Activated CD8-positive, alpha-beta memory T cell treated with anti-CD3 and anti-CD28 coated beads for 4 hours (primary cell): Measurements from ENCODE around the gene MAP3K13.
A peak's percentile ranks its signal among the peaks of the same experiment; 100 is the strongest.

Experiments
- DNase-seq, 2 donors: peaks; one replicate each; pipeline ENCODE4 v3.0.0-alpha.2; 2020; ENCODE audit warnings: low read depth in 2 of 2

Gene MAP3K13, protein sequence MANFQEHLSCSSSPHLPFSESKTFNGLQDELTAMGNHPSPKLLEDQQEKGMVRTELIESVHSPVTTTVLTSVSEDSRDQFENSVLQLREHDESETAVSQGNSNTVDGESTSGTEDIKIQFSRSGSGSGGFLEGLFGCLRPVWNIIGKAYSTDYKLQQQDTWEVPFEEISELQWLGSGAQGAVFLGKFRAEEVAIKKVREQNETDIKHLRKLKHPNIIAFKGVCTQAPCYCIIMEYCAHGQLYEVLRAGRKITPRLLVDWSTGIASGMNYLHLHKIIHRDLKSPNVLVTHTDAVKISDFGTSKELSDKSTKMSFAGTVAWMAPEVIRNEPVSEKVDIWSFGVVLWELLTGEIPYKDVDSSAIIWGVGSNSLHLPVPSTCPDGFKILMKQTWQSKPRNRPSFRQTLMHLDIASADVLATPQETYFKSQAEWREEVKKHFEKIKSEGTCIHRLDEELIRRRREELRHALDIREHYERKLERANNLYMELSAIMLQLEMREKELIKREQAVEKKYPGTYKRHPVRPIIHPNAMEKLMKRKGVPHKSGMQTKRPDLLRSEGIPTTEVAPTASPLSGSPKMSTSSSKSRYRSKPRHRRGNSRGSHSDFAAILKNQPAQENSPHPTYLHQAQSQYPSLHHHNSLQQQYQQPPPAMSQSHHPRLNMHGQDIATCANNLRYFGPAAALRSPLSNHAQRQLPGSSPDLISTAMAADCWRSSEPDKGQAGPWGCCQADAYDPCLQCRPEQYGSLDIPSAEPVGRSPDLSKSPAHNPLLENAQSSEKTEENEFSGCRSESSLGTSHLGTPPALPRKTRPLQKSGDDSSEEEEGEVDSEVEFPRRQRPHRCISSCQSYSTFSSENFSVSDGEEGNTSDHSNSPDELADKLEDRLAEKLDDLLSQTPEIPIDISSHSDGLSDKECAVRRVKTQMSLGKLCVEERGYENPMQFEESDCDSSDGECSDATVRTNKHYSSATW

DNA sequence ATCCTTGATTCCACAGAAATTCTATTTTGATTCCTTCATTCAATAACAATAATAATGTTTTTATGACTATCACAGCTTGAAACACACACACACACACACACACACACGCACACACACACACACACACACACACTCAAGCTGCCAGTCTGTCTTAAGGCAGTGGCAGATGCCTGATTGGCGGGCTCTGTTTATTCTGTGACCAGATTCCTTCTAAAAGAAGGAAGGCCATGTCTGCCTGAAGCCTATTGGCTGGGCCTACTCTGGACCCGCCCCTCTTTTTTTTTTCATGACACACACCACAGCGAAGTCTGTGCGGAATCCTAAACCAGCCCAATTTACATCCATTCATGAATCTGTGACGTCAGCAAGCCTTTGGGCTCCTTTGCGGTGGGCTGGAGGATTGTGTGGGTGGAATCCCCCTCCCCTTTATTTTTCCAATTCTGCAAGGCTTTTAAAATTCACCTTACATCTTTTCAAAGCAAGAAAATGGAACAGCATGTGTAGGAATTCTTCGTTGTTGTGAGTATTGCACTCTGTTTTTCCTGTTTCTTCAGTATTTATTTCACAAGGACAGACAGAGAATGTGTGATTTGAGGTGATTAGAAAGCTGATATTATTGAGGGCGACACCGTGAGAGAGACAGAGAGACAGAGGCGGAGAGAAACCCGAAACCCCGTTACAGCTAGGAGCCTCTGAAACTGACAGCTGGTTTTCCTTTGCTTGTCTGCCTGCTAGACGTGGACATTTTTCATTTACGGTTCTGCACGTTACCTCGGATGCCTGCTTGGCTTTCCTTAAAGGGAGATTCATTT is at the start of gene MAP3K13:
MAP3K13 (plus strand) TSS at position 287 of the 812 bp plus-strand sequence. CDS start 65,446 bp downstream, outside the sequence.
- DNase-seq: peak in 1 of 2 donors; percentile 2

DNA sequence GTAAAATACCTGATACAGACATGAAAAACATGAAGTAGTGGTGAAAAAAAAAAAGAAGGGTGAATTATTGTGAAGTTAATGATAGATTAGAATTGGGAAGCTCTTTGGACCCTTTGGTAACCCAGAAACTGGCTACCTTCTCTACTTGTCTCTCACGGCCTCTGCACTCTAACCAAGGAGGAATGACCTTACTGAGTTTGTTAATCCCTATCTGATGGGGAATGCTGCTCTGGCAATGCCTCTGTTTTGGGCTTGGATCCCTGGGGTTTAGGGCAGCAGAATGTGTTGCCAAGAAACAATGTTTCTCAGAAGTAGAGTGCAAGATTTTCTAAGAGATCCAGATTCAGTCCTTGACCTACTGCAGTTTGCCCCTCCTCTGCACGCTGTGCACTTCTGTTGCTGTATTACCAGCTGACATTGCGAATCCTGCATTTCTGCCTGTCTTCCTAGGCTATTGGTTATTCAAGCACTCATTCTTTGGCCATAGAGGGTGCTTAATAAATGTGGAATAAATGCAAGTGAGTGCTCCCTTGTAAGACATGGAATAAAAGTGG is 49.2 kb upstream of the MAP3K13 start:
- no peak for DNase-seq

DNA sequence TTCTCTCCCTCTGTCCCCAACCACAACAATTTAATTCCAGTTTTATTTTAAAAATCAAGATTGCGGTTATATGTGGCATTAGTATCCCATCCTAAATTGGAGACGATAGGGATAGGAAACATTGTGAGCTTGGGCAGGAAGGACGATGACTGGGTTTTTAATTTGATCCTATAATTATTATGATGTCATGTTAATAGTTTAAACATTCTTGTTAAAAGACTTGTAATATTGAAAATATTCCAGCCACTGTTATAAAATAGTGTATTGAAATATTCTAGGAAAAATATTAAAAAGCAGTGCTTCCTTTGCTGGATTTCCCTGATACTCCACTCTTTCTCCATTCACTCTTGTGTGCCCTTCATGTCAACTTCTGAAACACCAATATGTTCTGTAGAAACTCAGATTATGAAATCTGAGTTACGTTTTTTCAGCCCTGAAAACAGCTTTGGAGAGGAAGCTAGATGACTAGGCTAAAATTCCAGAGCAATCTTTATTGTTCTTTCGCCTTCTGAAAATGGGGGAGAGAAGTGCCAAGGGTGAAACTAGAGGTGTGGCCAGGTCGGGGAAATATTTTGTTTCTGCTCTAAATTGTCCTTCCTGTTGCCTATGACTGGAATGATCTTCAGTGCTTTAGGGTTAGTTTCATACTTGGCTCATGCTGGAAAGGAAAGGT is 46.1 kb upstream of the MAP3K13 start:
- no peak for DNase-seq

- DNase-seq: no peak
Measured at GRCh38 chr3:185317674-185318073, 45.3 kb upstream of the MAP3K13 start.

- DNase-seq: no peak
Measured at GRCh38 chr3:185318141-185318540, 44.8 kb upstream of the MAP3K13 start.

- DNase-seq: no peak
Measured at GRCh38 chr3:185319801-185320200, 43.1 kb upstream of the MAP3K13 start.

DNA sequence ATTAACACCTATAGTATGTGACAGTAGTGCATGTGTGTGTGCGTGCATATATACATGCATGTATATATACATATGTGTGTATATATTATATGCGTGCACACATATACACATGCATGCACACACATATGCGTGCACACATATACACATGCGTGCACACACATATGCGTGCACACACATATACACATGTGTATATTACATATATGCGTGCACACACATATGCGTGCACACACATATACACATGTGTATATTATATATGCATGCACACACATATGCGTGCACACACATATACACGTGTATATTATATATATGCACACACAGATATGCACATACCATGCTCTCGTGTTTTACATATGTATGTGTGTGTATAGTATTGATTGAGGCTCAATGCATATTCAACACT is 42.0 kb upstream of the MAP3K13 start:
- no peak for DNase-seq

DNA sequence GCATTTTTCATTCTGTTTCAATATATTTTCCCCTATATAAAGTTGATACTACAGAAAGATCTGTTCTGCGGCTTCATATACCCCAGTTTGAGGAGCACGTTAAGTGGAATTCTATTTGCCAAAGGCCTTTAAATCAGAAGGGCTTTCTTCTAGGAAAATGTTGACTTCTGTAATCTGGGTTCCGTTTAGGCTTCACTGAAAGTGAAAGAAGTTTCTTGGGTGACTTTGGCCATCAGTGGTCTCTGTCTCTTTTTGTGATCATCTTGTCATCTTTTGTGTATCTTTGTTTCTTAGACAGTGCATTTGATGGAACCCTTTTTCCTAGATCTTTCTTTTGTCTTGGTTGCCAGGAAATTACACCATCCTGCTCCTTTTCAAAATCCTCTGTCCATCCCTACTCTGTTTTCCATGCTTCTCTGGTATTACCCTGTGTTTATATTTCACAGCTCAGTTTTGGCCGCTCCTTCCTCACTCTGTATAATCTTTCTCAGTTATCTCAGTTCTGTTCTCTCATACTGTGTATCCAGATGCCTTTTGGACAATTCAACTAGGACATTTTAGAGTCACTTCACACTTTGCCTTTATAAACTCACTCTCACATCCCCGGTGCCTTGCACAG is 40.7 kb upstream of the MAP3K13 start:
- no peak for DNase-seq

DNA sequence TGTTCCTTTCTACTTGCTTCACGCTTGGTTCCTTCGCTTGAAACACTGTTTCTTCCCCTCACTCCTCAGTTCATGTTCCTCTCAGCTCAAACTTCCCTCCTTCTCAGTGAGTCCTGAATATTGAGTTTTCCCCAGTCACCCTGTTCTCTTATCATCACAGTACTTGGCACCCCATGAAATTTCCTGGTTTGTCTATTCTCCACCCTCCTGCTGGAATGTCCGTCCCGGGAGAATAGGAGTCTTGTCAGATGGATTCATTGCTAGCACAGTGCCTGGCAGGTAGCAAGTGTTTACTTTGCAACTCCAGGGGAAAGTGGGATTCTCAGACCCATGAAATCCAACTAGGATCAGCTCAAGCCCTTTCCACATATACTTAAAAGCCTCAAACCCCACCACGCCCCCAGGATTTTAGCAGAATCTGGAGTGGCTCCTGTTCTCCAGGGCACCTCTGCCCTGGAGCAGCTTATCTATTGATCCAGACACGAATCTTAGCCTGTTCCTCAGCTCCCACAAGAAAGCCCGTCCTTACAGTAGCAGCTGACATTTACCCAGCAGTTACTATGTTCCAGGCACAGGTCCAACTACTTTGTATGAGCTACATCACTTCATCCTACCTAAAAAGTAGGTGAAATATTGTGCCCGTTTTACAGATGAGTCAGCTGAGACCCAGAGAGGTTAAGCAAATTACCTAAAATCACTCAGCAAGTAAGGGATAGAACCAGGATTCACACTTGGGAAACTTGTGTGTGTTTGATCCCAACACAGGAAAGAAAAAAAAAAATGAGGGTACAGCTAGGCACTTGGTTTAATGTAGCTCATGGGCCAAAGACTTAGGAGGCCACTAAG is 36.8 kb upstream of the MAP3K13 start:
- no peak for DNase-seq

DNA sequence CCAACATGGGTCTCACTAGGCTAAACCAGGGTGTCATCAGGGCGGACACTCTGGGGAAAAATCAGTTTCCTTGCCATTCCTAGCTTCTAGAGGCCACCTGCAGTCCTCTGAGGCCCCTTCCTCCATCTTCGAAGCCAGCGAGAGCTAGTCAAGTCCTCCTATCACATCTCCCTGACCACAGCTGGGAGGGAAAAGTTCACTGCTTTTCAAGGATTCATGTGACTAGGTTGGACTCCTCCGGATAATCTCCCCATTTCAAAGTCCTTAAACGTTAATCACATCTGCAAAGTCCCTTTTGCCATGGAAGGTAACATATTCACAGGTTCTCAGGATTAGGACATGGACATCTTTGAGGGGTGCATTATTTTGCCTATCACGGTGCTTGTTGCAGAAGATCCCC is 35.9 kb upstream of the MAP3K13 start:
- DNase-seq: no peak

DNA sequence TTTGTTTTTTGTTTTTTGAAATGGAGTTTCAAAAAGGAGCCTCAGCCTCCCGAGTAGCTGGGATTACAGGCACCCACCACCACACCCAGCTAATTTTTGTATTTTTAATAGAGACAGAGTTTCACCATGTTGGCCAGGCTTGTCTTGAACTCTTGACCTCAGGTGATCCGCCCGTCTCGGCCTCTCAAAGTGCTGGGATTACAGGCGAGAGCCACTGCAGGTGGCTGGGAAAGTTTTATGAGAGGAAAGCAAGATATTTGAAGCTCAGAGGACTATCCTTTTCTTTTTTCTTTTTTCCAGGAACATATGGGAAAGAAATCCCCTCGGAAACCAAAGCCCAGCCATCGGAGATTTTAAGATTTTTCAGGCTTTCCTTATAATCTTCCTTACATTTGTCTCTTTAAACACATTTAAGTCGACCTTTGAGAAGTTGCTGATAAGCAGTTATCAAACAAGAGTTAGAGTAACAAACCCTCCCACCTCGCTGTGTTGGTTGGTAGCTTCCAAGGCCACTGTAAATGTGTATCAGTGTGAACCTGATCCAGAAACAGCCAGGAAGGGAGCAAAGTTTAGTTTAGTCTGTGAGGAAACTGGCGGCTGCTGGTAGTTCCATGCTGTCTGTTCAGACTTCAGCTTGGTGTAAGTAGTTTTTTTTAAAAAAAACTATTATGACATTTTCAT is 34.5 kb upstream of the MAP3K13 start:
- DNase-seq: no peak

DNA sequence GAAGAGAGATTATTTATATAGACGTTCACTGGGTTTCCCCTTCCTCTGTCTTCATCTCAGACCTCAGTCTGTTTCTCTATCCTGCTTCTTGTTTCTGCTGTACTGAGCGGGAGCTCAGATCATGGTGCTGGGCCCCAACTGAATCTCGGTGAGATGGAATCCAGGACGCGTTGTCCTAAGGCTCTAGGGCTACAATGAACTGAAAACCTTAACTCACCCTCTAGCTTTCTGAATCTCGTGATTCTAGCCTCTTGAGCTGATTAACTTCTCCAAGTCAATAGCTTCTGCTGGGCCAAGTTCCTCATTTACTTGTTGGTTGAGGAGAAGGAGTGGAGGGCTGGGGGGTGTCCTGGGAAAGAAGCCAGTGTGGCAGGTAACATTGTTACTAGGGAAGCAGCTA is 32.7 kb upstream of the MAP3K13 start:
- DNase-seq: no peak

DNA sequence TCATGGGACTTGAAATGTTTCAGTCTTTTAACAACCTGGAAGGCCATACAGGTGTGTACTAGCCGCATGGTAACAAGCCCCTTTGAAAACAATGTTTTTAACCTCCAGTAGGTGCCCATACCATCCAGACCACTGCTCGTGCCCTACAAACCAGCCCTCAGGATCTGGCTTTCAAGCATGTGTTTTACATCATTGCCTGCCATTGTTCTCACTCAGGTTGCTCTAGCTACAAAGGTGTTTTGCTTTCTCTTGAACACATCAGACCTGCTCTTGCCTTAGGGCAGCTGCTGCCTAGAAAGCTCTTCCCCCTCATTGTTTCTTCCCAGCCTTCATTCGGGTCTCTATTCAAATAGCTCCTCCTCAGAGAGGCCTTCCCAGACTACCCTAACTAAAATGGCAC is 32.3 kb upstream of the MAP3K13 start:
- no peak for DNase-seq

- DNase-seq: no peak
Measured at GRCh38 chr3:185332026-185332735, 30.8 kb upstream of the MAP3K13 start.

GRCh38 chr3:185335799-185336198 is 27.1 kb upstream of the MAP3K13 start:
- DNase-seq: no peak

DNA sequence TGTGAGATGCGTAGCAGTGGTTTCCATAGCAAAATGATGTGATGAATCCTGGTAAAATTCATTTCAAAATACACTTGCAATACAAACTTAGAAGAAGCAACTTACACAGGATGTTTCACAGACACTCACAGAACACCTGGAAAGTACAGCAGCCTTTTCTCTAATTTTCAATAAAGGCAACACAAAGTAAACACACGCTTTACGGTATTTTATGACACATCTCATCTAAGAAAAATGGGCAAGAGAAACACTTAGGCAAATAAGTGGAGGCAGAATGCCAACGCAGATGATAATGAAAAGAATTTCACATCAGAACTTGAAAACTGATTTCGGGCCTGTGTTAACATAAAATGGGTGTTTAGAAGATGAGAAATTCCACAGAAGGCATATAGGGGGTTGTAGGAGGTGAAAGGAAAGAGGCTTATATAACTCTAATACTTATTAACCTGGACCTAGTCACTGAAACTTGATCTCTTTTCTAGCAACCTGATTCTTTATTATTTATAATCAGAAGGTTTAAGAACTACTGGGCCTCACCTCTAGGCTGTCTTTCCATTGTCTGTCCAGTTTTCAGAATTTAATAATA is 25.6 kb upstream of the MAP3K13 start:
- no peak for DNase-seq

GRCh38 chr3:185339945-185340344 is 23.0 kb upstream of the MAP3K13 start:
- no peak for DNase-seq

DNA sequence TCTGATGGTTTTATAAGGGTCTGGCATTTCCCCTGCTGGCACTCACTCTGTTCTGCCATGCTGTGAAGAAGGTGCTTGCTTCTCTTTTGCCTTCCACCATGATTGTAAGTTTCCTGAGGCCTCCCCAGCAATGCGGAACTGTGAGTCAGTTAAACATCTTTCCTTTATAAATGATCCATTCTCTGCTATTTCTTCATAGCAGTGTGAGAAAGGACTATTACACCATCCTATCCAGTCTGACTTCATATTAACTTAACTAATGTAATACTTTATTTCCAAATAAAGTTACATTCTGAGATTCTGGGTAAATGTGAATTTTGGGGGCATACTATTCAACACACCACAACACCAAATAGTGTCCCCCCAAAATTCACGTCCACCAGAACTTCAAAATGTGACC is 22.2 kb upstream of the MAP3K13 start:
- DNase-seq: no peak
